Measurements from ENCODE around the gene SCFD2. TPM values are rescaled to one million over a fixed set of nuclear protein-coding genes. Genes with fewer than 3 reads are reported as not detected.

Gene SCFD2
- total RNA-seq, 1 donor from 2014 or later: 18.6 TPM

- H3K9me3 Mint-ChIP-seq: no peaks in the 10 kb centered on the region
- H3K4me3 Mint-ChIP-seq: no peak overlapping the region
- DNase-seq (ENCODE audit: low read depth, low spot score): no peak
- H3K27ac Mint-ChIP-seq (ENCODE audit: unreplicated experiment): no peak overlapping the region
- peaks cover 3% of the 10 kb centered on the region for H3K27me3 Mint-ChIP-seq (ENCODE audit: low read depth)
- no peak for TF ChIP-seq CTCF (conservative IDR thresholded peaks at IDR 0.05)
- H3K36me3 Mint-ChIP-seq (ENCODE audit: low read depth): no peaks in the 10 kb centered on the region
- H3K4me1 Mint-ChIP-seq: peaks cover 35% of the 10 kb centered on the region
These were observed 347.4 kb downstream of the SCFD2 start for GRCh38 chr4:53018471-53018870.

GRCh38 chr4:53016099-53016820 lies 349.6 kb downstream of the SCFD2 start:
- Mint-ChIP-seq H3K27me3 (ENCODE audit: low read depth) (peaks cover 3% of the 10 kb centered on the region), H3K36me3 (ENCODE audit: low read depth) (no peaks in the 10 kb centered on the region), H3K27ac (ENCODE audit: unreplicated experiment) (no peak overlapping the region), H3K4me3 (no peak overlapping the region), H3K9me3 (no peaks in the 10 kb centered on the region), H3K4me1 (peaks cover 43% of the 10 kb centered on the region)
- no peak for DNase-seq (ENCODE audit: low read depth, low spot score)
- TF ChIP-seq CTCF (conservative IDR thresholded peaks at IDR 0.05): no peak

DNA sequence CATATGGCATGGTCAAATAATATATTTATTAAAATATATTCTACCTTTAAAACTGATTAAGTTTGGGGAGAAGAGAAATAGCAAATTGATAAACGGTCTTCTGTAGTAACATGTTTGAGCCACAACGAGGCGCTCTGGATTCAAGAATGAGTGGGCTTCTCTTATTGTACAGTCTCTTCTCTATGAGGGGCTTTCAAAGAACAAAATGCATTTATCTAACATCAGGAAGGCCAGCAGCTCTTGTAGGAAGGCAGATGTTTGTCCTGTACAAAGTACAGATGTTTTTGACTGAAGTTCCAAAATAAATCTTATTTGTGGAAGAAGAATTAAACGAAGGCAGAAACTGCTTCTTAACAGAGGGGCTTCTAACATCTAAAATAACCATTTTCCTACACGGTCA lies 350.2 kb downstream of the SCFD2 start:
- no peak overlapping the region for H3K27ac Mint-ChIP-seq (ENCODE audit: unreplicated experiment)
- no peaks in the 10 kb centered on the region for H3K9me3 Mint-ChIP-seq
- no peak overlapping the region for H3K4me3 Mint-ChIP-seq
- H3K27me3 Mint-ChIP-seq (ENCODE audit: low read depth): peaks cover 3% of the 10 kb centered on the region
- peak; percentile 77 for TF ChIP-seq CTCF (conservative IDR thresholded peaks at IDR 0.05)
- H3K4me1 Mint-ChIP-seq: peaks cover 44% of the 10 kb centered on the region
- DNase-seq (ENCODE audit: low read depth, low spot score): peak; percentile 53
- no peaks in the 10 kb centered on the region for H3K36me3 Mint-ChIP-seq (ENCODE audit: low read depth)

DNA sequence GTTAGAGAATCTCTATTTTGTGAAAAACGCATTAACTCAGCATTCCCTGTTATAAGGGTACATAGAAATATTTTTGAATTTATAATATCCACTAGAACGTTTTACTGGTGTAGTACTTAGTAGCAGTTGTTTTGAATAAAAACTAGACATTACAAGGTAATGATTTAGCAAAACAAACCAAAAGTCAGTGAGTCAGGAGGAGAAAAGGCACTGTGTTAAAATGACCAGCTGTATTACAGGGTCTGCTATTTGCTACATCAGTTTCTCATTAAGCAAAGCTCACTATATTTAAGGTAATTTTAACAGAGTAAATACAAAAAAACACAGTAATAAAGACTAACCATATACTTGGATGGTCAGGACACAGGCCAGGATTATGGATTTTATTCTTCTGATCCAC lies 351.0 kb downstream of the SCFD2 start:
- no peak for DNase-seq (ENCODE audit: low read depth, low spot score)
- H3K27me3 Mint-ChIP-seq (ENCODE audit: low read depth): peaks cover 6% of the 10 kb centered on the region
- H3K4me1 Mint-ChIP-seq: peaks cover 36% of the 10 kb centered on the region

DNA sequence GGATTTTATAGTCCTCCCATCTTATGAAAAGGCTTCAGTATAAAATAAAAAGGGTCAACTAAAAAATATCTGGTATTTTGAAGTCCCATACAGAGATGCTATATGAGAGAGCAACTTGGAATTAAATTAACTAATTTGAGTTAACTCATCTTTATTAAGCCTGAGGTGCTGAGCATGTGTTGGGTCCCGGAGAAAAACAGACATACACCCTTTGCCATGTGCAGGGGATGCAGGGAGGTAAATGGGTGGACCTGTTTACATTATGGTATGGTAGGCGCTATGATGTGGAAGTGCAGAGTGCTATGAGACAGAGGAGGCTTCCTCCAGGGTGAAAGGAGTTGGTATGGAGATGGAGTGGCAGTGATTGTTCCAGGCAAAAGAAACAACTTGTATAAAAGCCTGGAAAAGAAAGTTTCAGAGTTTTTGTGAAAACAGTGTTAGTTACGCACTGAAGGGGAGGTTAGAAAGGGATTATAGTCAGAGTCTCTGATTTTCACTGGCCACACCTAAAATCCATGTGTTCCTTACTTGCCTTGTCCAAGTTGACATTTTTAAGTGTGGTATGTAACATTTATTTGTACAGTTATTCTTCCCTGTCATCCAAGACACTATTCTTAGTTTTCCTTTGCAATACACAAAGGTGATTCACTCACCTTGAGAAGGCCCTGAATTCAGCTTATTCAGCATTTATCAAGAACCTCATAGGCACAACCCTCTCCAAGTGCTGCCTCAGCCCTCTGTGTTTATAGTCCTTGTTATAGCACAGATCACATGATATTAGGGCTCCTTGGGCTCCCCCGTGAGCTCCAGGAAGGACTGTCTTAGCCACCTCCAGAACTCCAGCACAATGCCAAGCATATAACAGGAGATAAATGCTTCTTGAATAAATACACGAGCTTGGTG lies 351.7 kb downstream of the SCFD2 start:
- no peak overlapping the region for H3K4me3 Mint-ChIP-seq
- peaks cover 8% of the 10 kb centered on the region for H3K27me3 Mint-ChIP-seq (ENCODE audit: low read depth)
- H3K36me3 Mint-ChIP-seq (ENCODE audit: low read depth): no peaks in the 10 kb centered on the region
- DNase-seq (ENCODE audit: low read depth, low spot score): no peak
- no peak for TF ChIP-seq CTCF (conservative IDR thresholded peaks at IDR 0.05)
- peaks cover 31% of the 10 kb centered on the region for H3K4me1 Mint-ChIP-seq
- no peaks in the 10 kb centered on the region for H3K9me3 Mint-ChIP-seq
- no peak overlapping the region for H3K27ac Mint-ChIP-seq (ENCODE audit: unreplicated experiment)

More for the DNA sequence above, 351.0 kb downstream of the SCFD2 start:
- Mint-ChIP-seq H3K9me3 (no peaks in the 10 kb centered on the region), H3K27ac (ENCODE audit: unreplicated experiment) (no peak overlapping the region), H3K36me3 (ENCODE audit: low read depth) (no peaks in the 10 kb centered on the region), H3K4me3 (no peak overlapping the region)
- TF ChIP-seq CTCF (conservative IDR thresholded peaks at IDR 0.05): no peak
